IMR-90 (cell line): ENCODE results near the gene GRIK3. TPM values are rescaled to one million over a fixed set of nuclear protein-coding genes. Genes with fewer than 3 reads are reported as not detected.

Source experiments
- ATAC-seq: fragments of 200-7000 bp; cut with Tn5 transposase; 2 replicates; pipeline ENCODE4 v1.9.1; 2020; ENCODE audit warnings: low read depth, mild to moderate bottlenecking, moderate library complexity
- BruUV-seq: library from RNA; stranded (reverse); fragments of 400-500 nt; replicated peaks from 2 replicates; lab custom pipeline; 2021; lab: Mats Ljungman, UMichigan
- CTCF ChIA-PET: fragments of 300-600 bp; formaldehyde crosslinking; extraction: SDS; loops from one replicate; lab custom pipeline; 2021; ENCODE audit warnings: antibody characterized with exemption; lab: Yijun Ruan, JAX
- POLR2A ChIA-PET: fragments of 300-600 bp; sonication (Branson Sonifier 250); formaldehyde crosslinking; loops from one replicate; lab custom pipeline; 2022; ENCODE audit warnings: antibody characterized with exemption; ENCODE audit not compliant: unreplicated experiment; lab: Charles Lee
- DNase-seq: peaks from one replicate; pipeline ENCODE4 v3.0.0; 2013
- H2AFZ ChIP-seq: replicated peaks from 2 replicates; pipeline ENCODE3; 2013; ENCODE audit warnings: low read length, mild to moderate bottlenecking; ENCODE audit not compliant: poor library complexity
- H2AK5ac ChIP-seq: 2 replicates; pipeline ENCODE4 v1.6.1; 2013; ENCODE audit warnings: low read depth, low read length, inconsistent platforms
- H2AK9ac ChIP-seq: replicated peaks from 2 replicates; pipeline ENCODE3; 2013; ENCODE audit warnings: mild to moderate bottlenecking, low read depth, low read length, moderate library complexity; ENCODE audit not compliant: poor library complexity
- H2BK120ac ChIP-seq: 2 replicates; pipeline ENCODE4 v1.6.1; 2013; ENCODE audit warnings: low read depth, low read length, inconsistent platforms
- H2BK15ac ChIP-seq: 3 replicates; pipeline ENCODE4 v1.6.1; 2013; ENCODE audit warnings: low read depth, low read length, inconsistent platforms
- H2BK20ac ChIP-seq: 2 replicates; pipeline ENCODE4 v1.6.1; 2013; ENCODE audit warnings: low read depth, mild to moderate bottlenecking, inconsistent platforms, low read length, moderate library complexity
- H2BK5ac ChIP-seq: 2 replicates; pipeline ENCODE4 v1.6.1; 2013; ENCODE audit warnings: mild to moderate bottlenecking, low read depth, low read length, inconsistent platforms; ENCODE audit not compliant: poor library complexity, severe bottlenecking
- H3K14ac ChIP-seq: replicated peaks from 2 replicates; pipeline ENCODE4 v1.6.1; 2013; ENCODE audit warnings: low read depth, low read length, inconsistent platforms
- H3K18ac ChIP-seq: 2 replicates; pipeline ENCODE4 v1.6.1; 2013; ENCODE audit warnings: low read depth, low read length, control low read depth
- H3K23ac ChIP-seq: 2 replicates; pipeline ENCODE4 v1.6.1; 2013; ENCODE audit warnings: low read depth, low read length, inconsistent platforms
- H3K27ac ChIP-seq: 2 replicates; pipeline ENCODE4 v1.5.1; 2013; ENCODE audit warnings: mild to moderate bottlenecking, control low read depth, low read length; ENCODE audit not compliant: insufficient read depth
- H3K27me3 ChIP-seq: 2 replicates; pipeline ENCODE4 v1.6.1; 2013; ENCODE audit warnings: low read length; ENCODE audit not compliant: control insufficient read depth, insufficient read depth
- H3K36me3 ChIP-seq: 2 replicates; pipeline ENCODE4 v1.6.1; 2013; ENCODE audit warnings: low read length, mixed read lengths; ENCODE audit not compliant: control insufficient read depth, insufficient read depth
- H3K4ac ChIP-seq: 2 replicates; pipeline ENCODE4 v1.6.1; 2013; ENCODE audit warnings: low read depth, low read length, inconsistent platforms
- H3K4me1 ChIP-seq: 2 replicates; pipeline ENCODE4 v1.6.1; 2013; ENCODE audit warnings: low read length, mixed read lengths; ENCODE audit not compliant: control insufficient read depth, insufficient read depth
- H3K4me2 ChIP-seq: 2 replicates; pipeline ENCODE4 v1.6.1; 2013; ENCODE audit warnings: low read depth, mild to moderate bottlenecking, control low read depth, low read length, moderate library complexity
- H3K4me3 ChIP-seq: 2 replicates; pipeline ENCODE4 v1.5.1; 2013; ENCODE audit warnings: low read depth, mild to moderate bottlenecking, control low read depth, low read length, moderate library complexity; ENCODE audit not compliant: insufficient read depth
- H3K56ac ChIP-seq: 2 replicates; pipeline ENCODE4 v1.6.1; 2013; ENCODE audit warnings: low read length, inconsistent platforms; ENCODE audit not compliant: insufficient read depth; ENCODE audit errors: extremely low read depth
- H3K79me1 ChIP-seq, 2 experiments: 2 replicates each; pipeline ENCODE4 v1.6.1; 2013; ENCODE audit warnings: low read length in 2 of 2, inconsistent platforms in 1 of 2, low read depth in 1 of 2
- H3K9ac ChIP-seq: 2 replicates; pipeline ENCODE4 v1.6.1; 2013; ENCODE audit warnings: low read depth, low read length, control low read depth
- H3K9me1 ChIP-seq: 2 replicates; pipeline ENCODE4 v1.6.1; 2013; ENCODE audit warnings: low read length, inconsistent platforms; ENCODE audit not compliant: insufficient read depth
- H3K9me3 ChIP-seq: 2 replicates; pipeline ENCODE4 v1.6.1; 2013; ENCODE audit warnings: low read length; ENCODE audit not compliant: control insufficient read depth, insufficient read depth
- H4K20me1 ChIP-seq: 2 replicates; pipeline ENCODE4 v1.6.1; 2013; ENCODE audit warnings: low read length, inconsistent platforms; ENCODE audit not compliant: insufficient read depth
- H4K5ac ChIP-seq: 2 replicates; pipeline ENCODE4 v1.6.1; 2013; ENCODE audit warnings: mild to moderate bottlenecking, low read depth, low read length, control low read depth
- H4K8ac ChIP-seq, 2 experiments: 2 replicates each; pipeline ENCODE4 v1.6.1; 2013; ENCODE audit warnings: low read depth in 2 of 2, low read length in 2 of 2, control low read depth in 1 of 2, inconsistent platforms in 1 of 2
- H4K91ac ChIP-seq: 2 replicates; pipeline ENCODE4 v1.6.1; 2013; ENCODE audit warnings: low read depth, low read length, inconsistent platforms; ENCODE audit not compliant: insufficient read depth
- BHLHE40 ChIP-seq: fragments of 150-350 bp; IDR thresholded peaks from 2 replicates; pipeline ENCODE4 v1.6.1; 2016; ENCODE audit warnings: mild to moderate bottlenecking, low read depth, low read length
- CEBPB ChIP-seq: IDR thresholded peaks from 2 replicates; pipeline ENCODE4 v1.6.1; 2012; ENCODE audit warnings: low read depth, low read length, improper control_type of control experiment
- CTCF ChIP-seq: conservative IDR thresholded peaks from 2 replicates; pipeline ENCODE4 v1.5.1; 2012; ENCODE audit warnings: mild to moderate bottlenecking, low read depth, low read length, improper control_type of control experiment
- ELK1 ChIP-seq: fragments of 150-350 bp; IDR thresholded peaks from 2 replicates; pipeline ENCODE4 v1.6.1; 2016; ENCODE audit warnings: low read depth, mild to moderate bottlenecking, low read length, moderate library complexity, borderline replicate concordance
- FOS ChIP-seq: fragments of 150-350 bp; IDR thresholded peaks from 2 replicates; pipeline ENCODE4 v1.6.1; 2016; ENCODE audit warnings: low read depth, low read length
- MAFK ChIP-seq: IDR thresholded peaks from 2 replicates; pipeline ENCODE4 v1.6.1; 2012; ENCODE audit warnings: low read depth, low read length, improper control_type of control experiment
- MXI1 ChIP-seq: IDR thresholded peaks from 2 replicates; pipeline ENCODE4 v1.6.1; 2012; ENCODE audit warnings: low read depth, mild to moderate bottlenecking, low read length, moderate library complexity, borderline replicate concordance
- NFE2L2 ChIP-seq: fragments of 150-350 bp; IDR thresholded peaks from 2 replicates; pipeline ENCODE4 v1.6.1; 2016; ENCODE audit warnings: low read depth, mild to moderate bottlenecking, low read length
- POLR2A ChIP-seq: IDR thresholded peaks from 2 replicates; pipeline ENCODE4 v1.6.1; 2012; ENCODE audit warnings: mild to moderate bottlenecking, low read depth, low read length
- RAD21 ChIP-seq: IDR thresholded peaks from 2 replicates; pipeline ENCODE4 v1.6.1; 2012; ENCODE audit warnings: low read length, improper control_type of control experiment
- RFX5 ChIP-seq: IDR thresholded peaks from 2 replicates; pipeline ENCODE4 v1.8.0; 2012; ENCODE audit warnings: low read depth, mild to moderate bottlenecking, low read length, moderate library complexity
- SMC3 ChIP-seq: fragments of 150-350 bp; IDR thresholded peaks from 2 replicates; pipeline ENCODE4 v1.6.1; 2016; ENCODE audit warnings: low read depth, mild to moderate bottlenecking, antibody characterized with exemption, low read length, moderate library complexity
- USF2 ChIP-seq: fragments of 150-350 bp; IDR thresholded peaks from 2 replicates; pipeline ENCODE4 v1.6.1; 2017; ENCODE audit warnings: mild to moderate bottlenecking, antibody characterized with exemption, low read length, low read depth
- WGBS, 2 experiments: methylation state at CpG; one replicate each; pipeline versions ENCODE4 v1.1.5 to v1.1.7; 2013; ENCODE audit warnings: missing lambda C conversion rate in 2 of 2; ENCODE audit not compliant: insufficient read length in 1 of 2; ENCODE audit errors: extremely low coverage in 2 of 2; 5-methylcytosine and 5-hydroxymethylcytosine counted together
- dilution Hi-C: fragments of 300-500 bp; cut with HindIII; formaldehyde crosslinking; loops from one replicate; pipeline ENCODE4 v1.14.3; 2018; ENCODE audit warnings: low sequenced_read_pairs; ENCODE audit not compliant: unreplicated experiment
- in situ Hi-C: fragments of 300-500 bp; cut with MboI; formaldehyde crosslinking; loops from 3 replicates; pipeline ENCODE4 v1.14.3; 2019; ENCODE audit warnings: low sequenced_read_pairs, inconsistent platforms, mixed read lengths
- intact Hi-C: fragments of 100-400 bp; cut with micrococcal nuclease; formaldehyde crosslinking; loops from 2 replicates; pipeline ENCODE4 v1.10.0; 2022
- polyA plus RNA-seq, 3 experiments: library from polyadenylated mRNA; depleted of rRNA; stranded (reverse); fragments of >200 nt; gene quantifications; 2 replicates each; pipeline ENCODE4 v1.2.3, GENCODE V29; 2012; ENCODE audit warnings: low replicate concordance in 1 of 3
- total RNA-seq: library from RNA; depleted of rRNA; stranded (reverse); fragments of >200 nt; gene quantifications from 2 replicates; pipeline ENCODE4 v1.2.3, GENCODE V29; 2012

Gene GRIK3
- total and polyA plus RNA-seq, 2 of the 4 experiments (the other 2 are of a cell fraction), result not detected

GRCh38 chr1:36755303-36756230 lies 278.7 kb downstream of the GRIK3 start:
- TF ChIP-seq CTCF (no peak), POLR2A (no peak), BHLHE40 (no peak), NFE2L2 (no peak), FOS (no peak), SMC3 (no peak), RFX5 (no peak), RAD21 (no peak), MAFK (no peak), USF2 (no peak), ELK1 (no peak), MXI1 (no peak), CEBPB (no peak)
- H2BK120ac ChIP-seq, result no peak overlapping the region
- ChIA-PET CTCF (no interaction called here), POLR2A (no interaction called here)
- H3K27ac ChIP-seq, result no peak overlapping the region
- ATAC-seq (no peak), DNase-seq (no peak)
- no peak overlapping the region for H3K14ac ChIP-seq
- H2BK5ac ChIP-seq, result no peak overlapping the region
- H3K79me1 ChIP-seq, result no peaks in the 10 kb centered on the region
- dilution Hi-C loops (no loop called here), intact Hi-C loops (no loop called here), in situ Hi-C loops (no loop called here)
- H4K5ac ChIP-seq, result no peak overlapping the region
- no TSS peak for BruUV-seq
- H3K18ac ChIP-seq, result no peak overlapping the region
- no peak overlapping the region for H3K56ac ChIP-seq
- H3K27me3 ChIP-seq, result no peaks in the 10 kb centered on the region; the same call in 1 of the 2 replicates
- H3K4me1 ChIP-seq, result no peaks in the 10 kb centered on the region
- H4K8ac ChIP-seq, result no peak overlapping the region
- no peak overlapping the region for H2BK15ac ChIP-seq
- H2AFZ ChIP-seq, result no peak overlapping the region
- H3K9ac ChIP-seq, result no peak overlapping the region
- no CpG with 5 or more reads among the region's 12 CpGs for WGBS, 2 experiments
- H3K23ac ChIP-seq, result no peak overlapping the region
- H3K4me3 ChIP-seq, result no peak overlapping the region
- H4K20me1 ChIP-seq, result no peaks in the 10 kb centered on the region
- no peak overlapping the region for H4K91ac ChIP-seq
- no peak overlapping the region for H3K4me2 ChIP-seq
- H2AK5ac ChIP-seq, result no peak overlapping the region
- no peaks in the 10 kb centered on the region for H3K9me3 ChIP-seq
- H3K4ac ChIP-seq, result no peak overlapping the region
- H3K36me3 ChIP-seq, result no peaks in the 10 kb centered on the region
- H2AK9ac ChIP-seq, result no peak overlapping the region
- no peaks in the 10 kb centered on the region for H3K9me1 ChIP-seq
- no peak overlapping the region for H2BK20ac ChIP-seq
